Epidermal melanocyte (primary cell): ENCODE data around the gene SPAG16.

Experiments
- DNase-seq: peaks from one replicate; pipeline ENCODE4 v3.0.0; 2011; ENCODE audit warnings: low spot score; ENCODE audit not compliant: insufficient read length

The SPAG16 gene

GRCh38 chr2:213284105-213285090 lies at the start of gene SPAG16:
Gene SPAG16, plus strand, starts transcription at chr2:213284464.
- peak; percentile 86 for DNase-seq

- no peak for DNase-seq
Observed at GRCh38 chr2:213234641-213235040, 49.6 kb upstream of the SPAG16 start.

- no peak for DNase-seq
Observed at GRCh38 chr2:213235741-213236140, 48.5 kb upstream of the SPAG16 start.

GRCh38 chr2:213237251-213237650 lies 47.0 kb upstream of the SPAG16 start:
- no peak for DNase-seq

- DNase-seq = no peak
Observed at GRCh38 chr2:213237787-213238186, 46.5 kb upstream of the SPAG16 start.

GRCh38 chr2:213238753-213239495 lies 45.3 kb upstream of the SPAG16 start:
- no peak for DNase-seq

GRCh38 chr2:213241817-213242216 lies 42.4 kb upstream of the SPAG16 start:
- DNase-seq = no peak

GRCh38 chr2:213242653-213243052 lies 41.6 kb upstream of the SPAG16 start:
- no peak for DNase-seq

GRCh38 chr2:213243189-213244044 lies 40.8 kb upstream of the SPAG16 start:
- DNase-seq = no peak

- DNase-seq = no peak
Observed at GRCh38 chr2:213246497-213247281, 37.6 kb upstream of the SPAG16 start.

GRCh38 chr2:213247566-213247965 lies 36.7 kb upstream of the SPAG16 start:
- DNase-seq = no peak

- DNase-seq = no peak
Observed at GRCh38 chr2:213248637-213249036, 35.6 kb upstream of the SPAG16 start.

GRCh38 chr2:213249502-213249901 lies 34.8 kb upstream of the SPAG16 start:
- DNase-seq = no peak

- DNase-seq = no peak
Observed at GRCh38 chr2:213251618-213252017, 32.6 kb upstream of the SPAG16 start.

- DNase-seq = no peak
Observed at GRCh38 chr2:213252206-213252605, 32.1 kb upstream of the SPAG16 start.

- no peak for DNase-seq
Observed at GRCh38 chr2:213253162-213253561, 31.1 kb upstream of the SPAG16 start.

GRCh38 chr2:213259266-213259665 lies 25.0 kb upstream of the SPAG16 start:
- no peak for DNase-seq

GRCh38 chr2:213261237-213261636 lies 23.0 kb upstream of the SPAG16 start:
- DNase-seq = no peak

- DNase-seq = no peak
Observed at GRCh38 chr2:213261715-213262114, 22.5 kb upstream of the SPAG16 start.

GRCh38 chr2:213265679-213266078 lies 18.6 kb upstream of the SPAG16 start:
- DNase-seq = no peak

GRCh38 chr2:213266421-213266820 lies 17.8 kb upstream of the SPAG16 start:
- no peak for DNase-seq
